ENCODE results near the gene BCAS3.

Gene BCAS3

GRCh38 chr17:61200339-61200715, 522.7 kb downstream of the BCAS3 start:
- Histone ChIP-seq H3K36me3 (ENCODE audit: low read depth) (no peaks in the 10 kb centered on the region), H3K9me3 (ENCODE audit: severe bottlenecking) (no peaks in the 10 kb centered on the region), H3K4me3 (ENCODE audit: severe bottlenecking) (no peak overlapping the region), H3K27me3 (ENCODE audit: insufficient read depth, poor library complexity, severe bottlenecking) (no peaks in the 10 kb centered on the region), H3K27ac (ENCODE audit: poor library complexity, severe bottlenecking) (no peak overlapping the region), H3K4me1 (ENCODE audit: insufficient read depth, poor library complexity, severe bottlenecking) (no peaks in the 10 kb centered on the region)
- DNase-seq (ENCODE audit: low spot score) (no peak), ATAC-seq (ENCODE audit: low read depth) (no peak)
- no peak for TF ChIP-seq CTCF (IDR thresholded peaks at IDR 0.05; ENCODE audit: poor library complexity, severe bottlenecking)

- Histone ChIP-seq H3K36me3 (ENCODE audit: low read depth) (no peaks in the 10 kb centered on the region), H3K9me3 (ENCODE audit: severe bottlenecking) (no peaks in the 10 kb centered on the region), H3K4me1 (ENCODE audit: insufficient read depth, poor library complexity, severe bottlenecking) (no peaks in the 10 kb centered on the region), H3K27ac (ENCODE audit: poor library complexity, severe bottlenecking) (no peak overlapping the region), H3K4me3 (ENCODE audit: severe bottlenecking) (no peak overlapping the region), H3K27me3 (ENCODE audit: insufficient read depth, poor library complexity, severe bottlenecking) (no peaks in the 10 kb centered on the region)
- peak; percentile 80 for ATAC-seq (ENCODE audit: low read depth)
- TF ChIP-seq CTCF (IDR thresholded peaks at IDR 0.05; ENCODE audit: poor library complexity, severe bottlenecking): no peak
- DNase-seq (ENCODE audit: low spot score): no peak
These were observed 523.6 kb downstream of the BCAS3 start for GRCh38 chr17:61201211-61201610.

- H3K4me3 ChIP-seq (ENCODE audit: severe bottlenecking): no peak overlapping the region
- H3K27ac ChIP-seq (ENCODE audit: poor library complexity, severe bottlenecking): no peak overlapping the region
- no peaks in the 10 kb centered on the region for H3K4me1 ChIP-seq (ENCODE audit: insufficient read depth, poor library complexity, severe bottlenecking)
- no peaks in the 10 kb centered on the region for H3K27me3 ChIP-seq (ENCODE audit: insufficient read depth, poor library complexity, severe bottlenecking)
- no peaks in the 10 kb centered on the region for H3K9me3 ChIP-seq (ENCODE audit: severe bottlenecking)
- no peak for ATAC-seq (ENCODE audit: low read depth)
- H3K36me3 ChIP-seq (ENCODE audit: low read depth): no peaks in the 10 kb centered on the region
- no peak for DNase-seq (ENCODE audit: low spot score)
- TF ChIP-seq CTCF (IDR thresholded peaks at IDR 0.05; ENCODE audit: poor library complexity, severe bottlenecking): no peak
These were observed 524.9 kb downstream of the BCAS3 start for GRCh38 chr17:61202564-61202963.

- Histone ChIP-seq H3K4me3 (ENCODE audit: severe bottlenecking) (no peak overlapping the region), H3K27me3 (ENCODE audit: insufficient read depth, poor library complexity, severe bottlenecking) (no peaks in the 10 kb centered on the region), H3K9me3 (ENCODE audit: severe bottlenecking) (no peaks in the 10 kb centered on the region), H3K27ac (ENCODE audit: poor library complexity, severe bottlenecking) (no peak overlapping the region), H3K4me1 (ENCODE audit: insufficient read depth, poor library complexity, severe bottlenecking) (no peaks in the 10 kb centered on the region), H3K36me3 (ENCODE audit: low read depth) (no peaks in the 10 kb centered on the region)
- DNase-seq (ENCODE audit: low spot score) (no peak), ATAC-seq (ENCODE audit: low read depth) (no peak)
- TF ChIP-seq CTCF (IDR thresholded peaks at IDR 0.05; ENCODE audit: poor library complexity, severe bottlenecking): no peak
These were observed 526.0 kb downstream of the BCAS3 start for GRCh38 chr17:61203671-61204131.

GRCh38 chr17:61204456-61204855, 526.8 kb downstream of the BCAS3 start:
- ATAC-seq (ENCODE audit: low read depth) (no peak), DNase-seq (ENCODE audit: low spot score) (no peak)
- no peak for TF ChIP-seq CTCF (IDR thresholded peaks at IDR 0.05; ENCODE audit: poor library complexity, severe bottlenecking)
- no peak overlapping the region for H3K4me3 ChIP-seq (ENCODE audit: severe bottlenecking)
- no peak overlapping the region for H3K27ac ChIP-seq (ENCODE audit: poor library complexity, severe bottlenecking)
- H3K4me1 ChIP-seq (ENCODE audit: insufficient read depth, poor library complexity, severe bottlenecking): no peaks in the 10 kb centered on the region
- H3K27me3 ChIP-seq (ENCODE audit: insufficient read depth, poor library complexity, severe bottlenecking): no peaks in the 10 kb centered on the region
- H3K36me3 ChIP-seq (ENCODE audit: low read depth): no peaks in the 10 kb centered on the region
- H3K9me3 ChIP-seq (ENCODE audit: severe bottlenecking): no peaks in the 10 kb centered on the region

Data from RWPE2 (cell line).